GM12878 (cell line): ENCODE results near the gene PHLPP1.

ENCODE experiments used
- BRCA1 ChIP-seq: IDR thresholded peaks from 2 replicates; pipeline ENCODE4 v1.6.1; 2011; ENCODE audit warnings: low read depth, low read length, improper control_type of control experiment
- CHD2 ChIP-seq: IDR thresholded peaks from 2 replicates; pipeline ENCODE4 v1.6.1; 2011; ENCODE audit warnings: low read depth, low read length, improper control_type of control experiment, borderline replicate concordance
- HDAC2 ChIP-seq: fragments of 200-600 bp; sonication (generic); IDR thresholded peaks from 2 replicates; pipeline ENCODE4 v1.6.1; 2017
- MYC ChIP-seq: IDR thresholded peaks from 2 replicates; pipeline ENCODE4 v1.6.1; 2011; ENCODE audit warnings: mild to moderate bottlenecking, low read length, moderate library complexity, inconsistent platforms; ENCODE audit not compliant: insufficient read depth, insufficient replicate concordance, insufficient read length, severe bottlenecking
- NRF1 ChIP-seq: conservative IDR thresholded peaks from 2 replicates; pipeline ENCODE4 v1.6.1; 2011; ENCODE audit warnings: mild to moderate bottlenecking, low read depth, low read length, improper control_type of control experiment
- POLR2A ChIP-seq: IDR thresholded peaks from 2 replicates; pipeline ENCODE4 v1.6.1; 2011; ENCODE audit warnings: low read depth, mild to moderate bottlenecking, low read length
- SRF ChIP-seq, 2 experiments: IDR thresholded peaks; 2 replicates each; pipeline ENCODE4 v1.6.1; 2011; ENCODE audit warnings: low read depth in 2 of 2, low read length in 2 of 2, mild to moderate bottlenecking in 1 of 2, moderate library complexity in 1 of 2
- TAF1 ChIP-seq: IDR thresholded peaks from 2 replicates; pipeline ENCODE4 v1.6.1; 2011; ENCODE audit warnings: mild to moderate bottlenecking, low read depth, low read length, borderline replicate concordance
- ZNF274 ChIP-seq: IDR thresholded peaks from one replicate; pipeline ENCODE4 v1.8.0; 2011; ENCODE audit not compliant: insufficient read length, insufficient read depth
- TF ChIP-seq, protein P1 (sequence below), 3 experiments: IDR thresholded peaks in 2 of 3; conservative IDR thresholded peaks in 1 of 3; 2 replicates each; pipeline ENCODE4 v1.5.1; 2011; ENCODE audit warnings: low read depth in 3 of 3, low read length in 3 of 3, mild to moderate bottlenecking in 3 of 3, control low read depth in 2 of 3, moderate library complexity in 2 of 3, inconsistent platforms in 1 of 3, mixed read lengths in 1 of 3; ENCODE audit not compliant: control insufficient read depth in 2 of 3, insufficient read depth in 1 of 3; ENCODE audit errors: extremely low read depth in 1 of 3
- TF ChIP-seq, protein P2 (sequence below): IDR thresholded peaks from 2 replicates; pipeline ENCODE4 v1.6.1; 2011; ENCODE audit warnings: mild to moderate bottlenecking, low read depth, low read length, moderate library complexity; ENCODE audit not compliant: insufficient replicate concordance

DNA sequence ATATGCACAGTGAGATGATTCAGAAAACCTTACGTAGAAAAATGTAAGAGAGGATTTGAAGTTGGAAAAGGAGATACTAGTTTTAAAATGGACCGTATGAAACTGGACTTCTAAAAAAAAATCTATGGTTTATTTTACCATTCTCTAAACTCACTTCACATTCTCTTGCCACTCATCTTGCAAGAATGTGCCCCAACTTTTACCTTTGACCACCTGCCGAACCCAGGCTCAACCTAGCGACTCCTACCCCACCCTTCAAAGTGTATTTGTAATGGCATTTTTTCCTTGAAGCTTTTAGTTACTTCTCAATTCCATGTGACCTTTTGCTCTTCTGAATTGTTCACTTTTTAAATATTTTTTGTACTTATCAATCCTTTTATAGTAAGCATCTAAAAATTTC, 160.8 kb downstream of the PHLPP1 start:
- TF ChIP-seq, protein P1, sequence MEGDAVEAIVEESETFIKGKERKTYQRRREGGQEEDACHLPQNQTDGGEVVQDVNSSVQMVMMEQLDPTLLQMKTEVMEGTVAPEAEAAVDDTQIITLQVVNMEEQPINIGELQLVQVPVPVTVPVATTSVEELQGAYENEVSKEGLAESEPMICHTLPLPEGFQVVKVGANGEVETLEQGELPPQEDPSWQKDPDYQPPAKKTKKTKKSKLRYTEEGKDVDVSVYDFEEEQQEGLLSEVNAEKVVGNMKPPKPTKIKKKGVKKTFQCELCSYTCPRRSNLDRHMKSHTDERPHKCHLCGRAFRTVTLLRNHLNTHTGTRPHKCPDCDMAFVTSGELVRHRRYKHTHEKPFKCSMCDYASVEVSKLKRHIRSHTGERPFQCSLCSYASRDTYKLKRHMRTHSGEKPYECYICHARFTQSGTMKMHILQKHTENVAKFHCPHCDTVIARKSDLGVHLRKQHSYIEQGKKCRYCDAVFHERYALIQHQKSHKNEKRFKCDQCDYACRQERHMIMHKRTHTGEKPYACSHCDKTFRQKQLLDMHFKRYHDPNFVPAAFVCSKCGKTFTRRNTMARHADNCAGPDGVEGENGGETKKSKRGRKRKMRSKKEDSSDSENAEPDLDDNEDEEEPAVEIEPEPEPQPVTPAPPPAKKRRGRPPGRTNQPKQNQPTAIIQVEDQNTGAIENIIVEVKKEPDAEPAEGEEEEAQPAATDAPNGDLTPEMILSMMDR (IDR thresholded peaks at IDR 0.05 in 2 of 3, conservative IDR thresholded peaks at IDR 0.05 in 1 of 3; ENCODE audit: control insufficient read depth in 2 of 3, extremely low read depth in 1 of 3, insufficient read depth in 1 of 3, low read depth in 3 of 3, low read length in 3 of 3): no peak
- TF ChIP-seq SRF (IDR thresholded peaks at IDR 0.05; ENCODE audit: low read depth in 2 of 2, low read length in 2 of 2): no peak
- no peak for TF ChIP-seq POLR2A
- no peak for TF ChIP-seq ZNF274
- no peak for TF ChIP-seq HDAC2
- TF ChIP-seq TAF1: no peak
- TF ChIP-seq NRF1: no peak
- no peak for TF ChIP-seq BRCA1
- TF ChIP-seq, protein P2, sequence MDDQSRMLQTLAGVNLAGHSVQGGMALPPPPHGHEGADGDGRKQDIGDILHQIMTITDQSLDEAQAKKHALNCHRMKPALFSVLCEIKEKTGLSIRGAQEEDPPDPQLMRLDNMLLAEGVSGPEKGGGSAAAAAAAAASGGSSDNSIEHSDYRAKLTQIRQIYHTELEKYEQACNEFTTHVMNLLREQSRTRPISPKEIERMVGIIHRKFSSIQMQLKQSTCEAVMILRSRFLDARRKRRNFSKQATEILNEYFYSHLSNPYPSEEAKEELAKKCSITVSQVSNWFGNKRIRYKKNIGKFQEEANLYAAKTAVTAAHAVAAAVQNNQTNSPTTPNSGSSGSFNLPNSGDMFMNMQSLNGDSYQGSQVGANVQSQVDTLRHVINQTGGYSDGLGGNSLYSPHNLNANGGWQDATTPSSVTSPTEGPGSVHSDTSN: no peak
- TF ChIP-seq MYC: no peak
- no peak for TF ChIP-seq CHD2
